Stimulated activated CD8-positive, alpha-beta memory T cell treated with anti-CD3 and anti-CD28 coated beads, Interleukin-12 subunit alpha, Interleukin-12 subunit beta, amount 100 ng/mL, for 4 hours (primary cell): ENCODE results near the gene PLEKHG5.

Experiments used
- DNase-seq: peaks from one replicate; pipeline ENCODE4 v3.0.0-alpha.2; 2020; ENCODE audit warnings: low read depth

The PLEKHG5 gene

DNA sequence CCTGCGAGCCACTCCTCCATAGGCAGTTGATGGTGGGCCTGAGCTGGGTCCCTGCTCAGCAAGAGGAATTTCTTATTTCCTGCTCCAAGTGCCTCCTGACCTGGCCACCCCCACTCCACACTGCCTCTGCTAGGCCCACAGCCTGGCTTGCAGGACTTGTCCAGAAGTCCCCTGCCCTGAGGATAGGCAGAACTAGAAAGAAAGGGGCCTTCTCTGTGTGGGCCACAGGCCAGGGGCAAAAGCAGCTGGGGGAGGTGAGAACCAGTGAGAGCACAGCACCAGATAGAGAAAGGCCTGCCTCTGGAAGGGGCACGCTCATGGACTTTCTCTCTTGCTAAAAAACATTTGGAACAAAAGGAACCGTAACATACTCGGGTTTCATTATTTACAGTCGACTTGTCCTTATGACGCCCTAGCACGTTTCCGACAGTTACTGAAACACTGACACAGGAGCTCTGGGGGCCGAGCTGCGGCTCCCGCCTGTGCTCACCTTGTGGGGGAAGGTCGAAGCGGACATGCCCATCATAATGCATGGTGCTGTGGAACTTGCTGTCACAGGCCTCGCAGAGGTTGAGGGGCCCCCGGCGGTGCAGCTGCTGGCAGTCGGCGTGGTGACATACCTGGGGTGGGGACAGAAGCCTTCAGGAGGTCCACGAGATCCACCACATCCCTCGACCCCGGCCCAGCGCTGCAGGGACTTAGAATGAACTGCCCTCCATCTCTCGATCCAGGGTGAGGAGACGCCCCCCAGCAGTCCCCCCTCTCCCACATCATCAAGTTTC lies 14.2 kb downstream of the PLEKHG5 start:
- DNase-seq: no peak

DNA sequence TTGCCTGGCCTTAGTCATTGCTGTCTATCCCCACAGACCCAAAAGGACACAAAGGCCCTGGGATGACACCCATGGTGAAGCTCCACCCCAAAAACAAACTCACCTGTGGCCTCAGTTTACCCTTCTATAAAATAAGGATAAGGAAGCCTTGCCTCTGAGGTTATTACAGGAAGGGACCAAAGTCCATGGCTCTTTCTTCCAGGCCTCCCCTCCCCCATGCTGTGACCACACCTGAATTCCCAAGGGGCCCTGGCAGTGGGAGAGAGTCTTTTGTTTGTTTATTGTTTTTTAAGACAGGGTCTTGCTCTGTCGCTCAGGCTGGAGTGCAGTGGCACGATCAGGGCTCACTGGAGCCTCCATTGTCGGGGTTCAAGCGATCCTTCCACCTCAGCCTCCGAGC lies 15.0 kb downstream of the PLEKHG5 start:
- no peak for DNase-seq

DNA sequence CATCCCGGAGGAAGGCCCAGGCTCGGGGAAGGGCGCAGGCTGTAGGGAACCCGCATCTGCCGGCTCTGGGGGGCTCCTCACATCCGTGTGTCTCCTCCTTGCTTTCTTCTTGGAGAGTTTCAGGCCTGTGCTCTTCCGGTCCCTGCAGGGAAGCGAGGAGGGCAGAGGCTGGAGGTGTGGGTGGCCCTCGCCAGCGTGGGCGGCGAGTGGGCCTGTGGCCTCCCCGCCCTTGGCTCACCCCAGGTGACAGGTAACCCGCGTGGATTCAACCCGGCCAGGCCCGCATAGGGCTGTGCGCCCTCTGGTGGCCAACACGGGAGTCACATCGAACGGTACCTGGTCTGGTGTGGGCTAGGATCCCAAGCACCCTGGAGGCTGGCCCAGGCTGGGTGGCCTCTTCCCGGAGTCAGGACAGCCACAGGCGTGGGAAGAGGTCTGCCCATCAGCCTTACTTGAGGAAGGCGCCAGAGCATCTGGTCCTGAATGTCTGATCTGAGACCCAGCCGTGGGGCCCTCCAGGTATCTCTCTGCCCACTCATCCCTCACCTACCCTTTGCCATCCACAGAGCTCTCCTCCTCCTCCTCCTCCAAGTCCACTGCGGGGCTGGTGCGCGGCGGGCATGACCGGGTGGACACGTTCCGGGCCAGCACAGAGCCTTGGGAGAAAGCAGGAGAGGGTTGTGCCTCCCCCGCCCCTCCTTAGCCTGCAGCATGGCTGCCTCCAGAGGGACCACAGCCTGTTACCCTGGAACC lies 15.9 kb downstream of the PLEKHG5 start:
- peak; percentile 65 for DNase-seq

- DNase-seq: no peak
These were observed 16.6 kb downstream of the PLEKHG5 start for GRCh38 chr1:6474815-6475282.

- no peak for DNase-seq
These were observed 17.3 kb downstream of the PLEKHG5 start for GRCh38 chr1:6473974-6474814.

DNA sequence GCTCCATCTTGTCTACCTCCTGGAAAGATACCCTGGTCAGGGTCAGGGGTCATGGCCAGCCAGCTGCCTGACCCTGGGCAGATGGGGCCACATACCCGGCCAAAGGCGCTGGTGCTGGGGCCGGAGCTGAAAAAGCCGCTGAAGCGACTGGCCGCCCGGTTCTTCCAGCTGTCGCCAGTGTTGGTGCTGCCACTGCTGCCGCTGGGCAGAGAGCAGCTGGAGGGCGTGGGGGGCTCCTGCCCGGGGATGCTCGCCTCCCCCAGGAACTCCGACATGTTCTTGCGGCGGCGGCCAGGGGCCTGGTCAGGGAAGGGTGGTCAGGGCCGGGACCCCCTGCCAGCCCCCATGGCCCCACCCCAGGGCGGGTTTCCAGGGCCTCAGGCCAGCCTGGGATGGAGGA lies 18.3 kb downstream of the PLEKHG5 start:
- DNase-seq: no peak

- no peak for DNase-seq
These were observed 19.1 kb downstream of the PLEKHG5 start for GRCh38 chr1:6472391-6472790.

GRCh38 chr1:6471970-6472368 lies 19.5 kb downstream of the PLEKHG5 start:
- no peak for DNase-seq

GRCh38 chr1:6471086-6471969 lies 20.1 kb downstream of the PLEKHG5 start:
- DNase-seq: no peak

DNA sequence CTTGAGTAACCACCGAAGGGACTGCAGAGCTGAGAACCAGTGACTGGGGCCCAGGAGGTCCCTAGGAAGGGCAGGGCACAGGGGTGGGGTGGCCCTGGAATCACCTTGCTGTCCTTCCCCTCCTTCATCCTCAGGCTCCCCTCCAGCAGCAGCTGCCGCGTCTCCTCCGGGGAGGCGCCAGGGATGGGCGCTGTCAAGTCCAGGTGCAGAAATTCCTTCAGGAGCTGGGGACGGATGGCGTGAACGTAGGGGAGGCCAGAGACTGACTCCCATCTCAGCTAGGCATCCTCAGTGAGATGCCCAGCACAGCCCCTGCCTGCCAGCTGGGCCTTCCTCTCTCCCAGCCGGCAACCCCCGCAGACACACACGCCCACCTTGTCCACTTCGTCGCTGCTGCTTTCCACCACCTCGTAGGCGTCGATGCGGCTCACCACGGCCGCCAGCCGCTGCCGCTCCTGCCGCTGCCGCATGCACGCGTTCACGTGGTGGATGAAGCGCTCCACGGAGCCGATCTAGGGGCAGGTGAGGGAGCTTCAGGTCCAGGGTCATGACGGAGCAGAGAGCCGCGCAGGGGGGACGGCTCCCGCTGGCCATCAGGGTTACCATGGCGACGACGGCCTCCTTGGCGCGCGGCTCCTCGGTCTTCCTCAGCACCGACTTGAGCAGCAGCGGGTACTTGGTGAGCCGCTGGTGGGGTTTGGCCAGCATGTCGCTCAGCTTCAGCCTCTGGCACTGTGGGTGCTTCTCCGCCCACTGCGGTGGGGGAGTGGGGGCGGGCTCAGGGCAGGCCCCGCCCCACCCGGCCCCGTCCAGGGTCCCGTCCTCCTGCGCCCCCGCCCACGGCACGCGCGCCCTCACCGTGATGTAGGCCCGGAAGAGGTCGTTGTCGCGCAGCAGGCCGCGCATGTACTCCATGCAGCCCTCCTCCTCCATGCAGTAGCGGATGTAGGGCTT lies 21.1 kb downstream of the PLEKHG5 start:
- no peak for DNase-seq

DNA sequence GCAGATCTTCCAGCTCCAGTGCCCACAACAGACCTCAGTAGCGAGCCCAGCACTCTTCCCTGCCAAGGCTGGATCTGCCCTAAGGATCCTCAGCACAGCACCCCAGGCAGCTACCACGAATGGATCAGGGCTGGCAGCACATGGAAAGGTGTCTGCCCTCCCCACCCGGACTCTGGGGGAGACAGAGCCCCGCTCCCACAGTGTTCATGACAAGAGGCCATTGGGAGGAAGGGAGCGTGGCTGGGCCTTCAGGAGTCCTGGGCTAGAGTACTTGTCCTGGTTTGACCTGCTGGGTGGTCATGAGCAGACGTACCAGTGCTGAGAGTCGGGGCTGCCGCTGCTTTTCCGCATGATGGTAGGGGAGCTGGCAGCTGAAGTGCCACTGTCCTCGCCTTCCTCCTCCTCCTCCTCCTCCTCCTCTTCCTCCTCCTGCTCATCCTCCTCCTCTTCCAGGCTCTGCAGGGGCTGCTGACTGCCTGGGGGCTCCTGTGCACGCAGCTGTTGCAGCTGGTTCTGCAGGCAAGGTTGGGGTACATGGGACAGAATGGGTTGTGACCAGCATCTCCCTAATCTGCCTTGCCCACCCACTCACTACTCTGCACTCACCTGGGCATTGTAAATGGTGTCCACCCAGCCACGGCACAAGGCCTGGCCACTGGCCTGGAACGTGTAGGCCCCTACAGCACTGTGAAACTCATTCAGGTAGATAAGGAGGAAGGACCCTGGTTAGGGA lies 22.6 kb downstream of the PLEKHG5 start:
- DNase-seq: no peak

GRCh38 chr1:6467744-6468688 lies 23.5 kb downstream of the PLEKHG5 start:
- no peak for DNase-seq

- DNase-seq: no peak
These were observed 24.2 kb downstream of the PLEKHG5 start for GRCh38 chr1:6467224-6467623.

DNA sequence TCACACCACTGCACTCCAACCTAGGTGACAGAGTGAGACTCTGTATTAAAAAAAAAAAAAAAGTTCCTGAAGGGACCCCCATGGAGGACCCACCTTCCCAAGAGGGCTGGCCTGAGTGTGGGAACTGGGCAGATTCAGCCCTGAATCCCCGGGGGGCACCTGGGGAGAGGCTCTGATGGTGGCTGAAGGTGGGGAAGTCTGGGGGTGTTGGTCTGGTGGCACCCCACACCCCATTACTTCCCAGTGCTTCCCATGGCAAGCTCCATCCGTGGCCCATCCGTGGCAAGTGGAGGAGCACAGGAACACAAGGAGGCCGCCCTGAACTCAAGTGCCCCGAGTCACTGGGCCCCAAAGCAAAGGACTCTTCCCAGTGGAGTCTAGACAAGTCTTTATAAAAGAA lies 24.7 kb downstream of the PLEKHG5 start:
- DNase-seq: no peak

DNA sequence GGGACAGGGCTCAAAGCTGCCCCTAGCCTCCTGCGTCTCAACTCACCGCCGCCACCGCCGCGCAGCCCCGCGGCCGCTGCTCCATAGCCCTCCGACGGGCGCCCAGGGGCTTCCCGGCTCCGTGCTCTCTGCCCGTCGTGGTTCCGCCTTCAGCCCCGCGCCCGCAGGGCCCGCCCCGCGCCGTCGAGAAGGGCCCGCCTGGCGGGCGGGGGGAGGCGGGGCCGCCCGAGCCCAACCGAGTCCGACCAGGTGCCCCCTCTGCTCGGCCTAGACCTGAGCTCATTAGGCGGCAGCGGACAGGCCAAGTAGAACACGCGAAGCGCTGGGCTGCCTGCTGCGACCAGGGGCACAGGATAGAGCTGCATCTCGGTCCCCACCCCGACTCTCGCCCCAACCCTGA lies 25.4 kb downstream of the PLEKHG5 start, which contains the start of gene TNFRSF25:
Gene TNFRSF25, minus strand, starts transcription at position 151 of the 400 bp plus-strand sequence. Its CDS starts 66 bp downstream, at position 85.
- DNase-seq: no peak

DNA sequence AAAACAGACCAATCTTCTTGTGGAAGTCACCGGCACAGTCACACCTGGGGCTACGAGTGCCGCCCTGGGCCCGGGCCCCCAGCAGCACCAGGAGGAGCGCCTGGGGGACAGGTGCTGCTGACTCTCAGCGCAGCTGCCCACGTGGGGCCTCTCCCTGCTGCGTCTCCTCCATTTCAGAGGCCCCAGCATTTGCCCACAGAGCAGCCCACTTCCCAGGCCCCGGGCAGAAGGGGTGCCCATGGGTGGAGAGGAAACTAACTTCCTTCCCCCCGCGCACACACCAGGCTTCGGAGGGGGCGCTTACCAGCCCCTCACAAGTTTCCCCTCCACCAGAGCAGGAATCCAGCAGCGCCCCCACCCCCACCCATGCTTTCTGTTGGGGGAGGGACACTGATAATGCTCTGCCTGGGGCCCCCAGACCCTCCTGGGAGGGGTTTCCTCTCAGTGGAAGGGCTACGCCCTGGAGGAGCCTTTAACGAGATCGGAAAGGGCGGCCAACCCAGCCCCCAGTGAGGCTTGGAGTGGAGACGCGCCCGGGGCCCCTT lies 25.9 kb downstream of the PLEKHG5 start:
- DNase-seq: no peak

DNA sequence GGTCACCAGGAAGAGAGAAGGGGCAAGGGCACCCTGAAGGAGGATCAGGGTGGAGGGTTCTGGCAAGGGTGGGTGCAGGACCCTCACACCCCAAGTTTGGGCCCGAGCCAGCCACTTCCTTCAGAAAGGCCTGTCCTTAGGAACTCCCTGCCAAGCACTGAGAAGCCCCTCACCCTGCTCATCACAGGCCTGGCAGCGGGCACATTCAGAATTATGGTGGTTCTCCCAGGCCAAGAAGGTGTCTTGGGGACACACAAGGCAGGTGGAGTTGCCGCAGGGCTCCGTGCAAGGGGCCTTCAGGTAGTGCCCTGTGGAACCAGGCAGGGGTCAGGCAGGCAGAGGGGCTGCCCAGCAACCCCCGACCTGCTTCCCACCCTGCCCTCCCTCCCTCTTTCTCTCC lies 26.6 kb downstream of the PLEKHG5 start:
- no peak for DNase-seq

DNA sequence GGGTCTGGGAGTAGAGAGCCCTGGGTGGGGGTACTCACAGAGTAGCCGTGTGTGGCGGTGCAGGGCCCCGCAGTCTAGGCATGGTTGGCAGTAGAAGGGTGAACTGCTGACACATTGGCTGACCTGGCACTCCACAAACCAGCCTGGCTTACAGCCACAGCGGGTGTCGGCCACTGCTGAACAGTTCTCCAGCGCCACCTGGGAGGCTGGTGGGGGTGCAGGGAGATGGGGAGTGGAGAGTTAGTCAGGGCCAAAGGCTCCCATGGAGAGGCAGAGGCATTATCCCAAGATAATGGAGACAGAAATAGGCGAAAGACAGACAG lies 27.0 kb downstream of the PLEKHG5 start:
- no peak for DNase-seq
